HG03571 (cell line): Measurements from ENCODE around the gene PLD3.

Source experiments
- ATAC-seq: cut with Tn5 transposase; IDR thresholded peaks from one replicate; pipeline ENCODE4 v1.9.1; 2021; ENCODE audit not compliant: unreplicated experiment

The PLD3 gene

GRCh38 chr19:40411958-40412499 is 63.5 kb downstream of the PLD3 start:
- no peak for ATAC-seq

- no peak for ATAC-seq
These were observed 64.4 kb downstream of the PLD3 start for GRCh38 chr19:40412866-40413265.

- ATAC-seq = no peak
These were observed 64.9 kb downstream of the PLD3 start, which contains the start of gene PRX for GRCh38 chr19:40413291-40413845. Gene PRX (minus strand): TSS chr19:40413378. CDS start chr19:40407932, 5,446 bp downstream.

GRCh38 chr19:40414542-40415535 is 66.3 kb downstream of the PLD3 start:
- no peak for ATAC-seq

- no peak for ATAC-seq
These were observed 67.3 kb downstream of the PLD3 start for GRCh38 chr19:40415768-40416167.

- no peak for ATAC-seq
These were observed 68.6 kb downstream of the PLD3 start for GRCh38 chr19:40416918-40417642.

GRCh38 chr19:40417643-40417981 is 69.1 kb downstream of the PLD3 start:
- no peak for ATAC-seq

- ATAC-seq = no peak
These were observed 69.5 kb downstream of the PLD3 start for GRCh38 chr19:40418040-40418439.

- no peak for ATAC-seq
These were observed 70.6 kb downstream of the PLD3 start for GRCh38 chr19:40419066-40419612.

- no peak for ATAC-seq
These were observed 71.3 kb downstream of the PLD3 start for GRCh38 chr19:40419780-40420179.

GRCh38 chr19:40420451-40420765 is 71.9 kb downstream of the PLD3 start:
- no peak for ATAC-seq

GRCh38 chr19:40420766-40421765 is 72.6 kb downstream of the PLD3 start:
- ATAC-seq = peak; percentile 30

- ATAC-seq = no peak
These were observed 73.7 kb downstream of the PLD3 start for GRCh38 chr19:40421993-40422747.

- ATAC-seq = no peak
These were observed 74.5 kb downstream of the PLD3 start for GRCh38 chr19:40422748-40423566.

GRCh38 chr19:40423938-40424337 is 75.4 kb downstream of the PLD3 start:
- no peak for ATAC-seq

GRCh38 chr19:40424637-40425449 is 76.3 kb downstream of the PLD3 start:
- no peak for ATAC-seq

GRCh38 chr19:40425450-40426287 is 77.2 kb downstream of the PLD3 start, which contains the start of gene SERTAD1:
Gene SERTAD1 (minus strand): TSS chr19:40425992. CDS start chr19:40423546, 2,446 bp downstream.
- ATAC-seq = peak; percentile 79
